Fibroblast of the aortic adventitia (primary cell): ENCODE data around the gene IQCF5. TPM values are rescaled to one million over a fixed set of nuclear protein-coding genes. Genes with fewer than 3 reads are reported as not detected.
"Not testable (repeated sequence)": the region's sequence is repeated elsewhere in the genome, so short reads cannot be mapped to it uniquely, and the experiment has no call there.

Source experiments
- DNase-seq: peaks from one replicate; pipeline ENCODE4 v3.0.0-alpha.2; 2010; ENCODE audit warnings: low read depth
- H3K4me3 ChIP-seq: 2 replicates; pipeline ENCODE4 v1.5.1; 2011; ENCODE audit warnings: low read depth, mild to moderate bottlenecking, control low read depth, low read length, moderate library complexity
- CTCF ChIP-seq: IDR thresholded peaks from 2 replicates; pipeline ENCODE4 v1.5.1; 2011; ENCODE audit warnings: mild to moderate bottlenecking, low read length, control low read depth, inconsistent platforms; ENCODE audit not compliant: insufficient read depth
- total RNA-seq: library from RNA; depleted of rRNA; stranded (reverse); fragments of >200 nt; gene quantifications from 2 replicates; pipeline ENCODE4 v1.2.3, GENCODE V29; 2012; ENCODE audit warnings: low replicate concordance

Gene IQCF5
- total RNA-seq, 1 donor: not detected

GRCh38 chr3:51869304-51869703, 6.1 kb downstream of the IQCF5 start:
- no peak overlapping the region for H3K4me3 ChIP-seq
- no peak for TF ChIP-seq CTCF
- no peak for DNase-seq

- DNase-seq, H3K4me3 ChIP-seq: not testable (repeated sequence)
Observed at GRCh38 chr3:51868896-51869295, 6.5 kb downstream of the IQCF5 start.

GRCh38 chr3:51862886-51863285, 12.5 kb downstream of the IQCF5 start:
- no peak for DNase-seq
- no peak overlapping the region for H3K4me3 ChIP-seq
- no peak for TF ChIP-seq CTCF

- H3K4me3 ChIP-seq: no peak within 1 kb of the TSS
- no peak for DNase-seq
- no peak for TF ChIP-seq CTCF
Observed at GRCh38 chr3:51860703-51861665, 14.4 kb downstream of the IQCF5 start, which contains the start of gene IQCF2. Gene IQCF2, plus strand, starts transcription at chr3:51861615. Its CDS starts 52 bp downstream, at chr3:51861667.

- not testable (repeated sequence) for DNase-seq, H3K4me3 ChIP-seq
Observed at GRCh38 chr3:51855411-51855810, 20.0 kb downstream of the IQCF5 start.

GRCh38 chr3:51845129-51845528, 30.3 kb downstream of the IQCF5 start:
- H3K4me3 ChIP-seq: no peak overlapping the region
- no peak for TF ChIP-seq CTCF
- no peak for DNase-seq

- no peak for TF ChIP-seq CTCF
Observed at GRCh38 chr3:51836606-51837005, 38.8 kb downstream of the IQCF5 start.

GRCh38 chr3:51830836-51831385, 44.5 kb downstream of the IQCF5 start:
- H3K4me3 ChIP-seq: no peak overlapping the region
- no peak for TF ChIP-seq CTCF
- DNase-seq: no peak

More at GRCh38 chr3:51836606-51837005, 38.8 kb downstream of the IQCF5 start:
- no peak for DNase-seq
- no peak overlapping the region for H3K4me3 ChIP-seq
